Keratinocyte (primary cell): ENCODE measurements around the gene DDR2.
"Not testable (repeated sequence)": the region's sequence is repeated elsewhere in the genome, so short reads cannot be mapped to it uniquely, and the experiment has no call there.

ENCODE experiments used
- EZH2 ChIP-seq: IDR thresholded peaks from one replicate; pipeline ENCODE4 v1.6.1; 2012; ENCODE audit warnings: inconsistent platforms, mild to moderate bottlenecking, low read length, moderate library complexity
- TF ChIP-seq, protein P1 (sequence below), 3 experiments: IDR thresholded peaks in 1 of 3; conservative IDR thresholded peaks in 1 of 3; optimal IDR thresholded peaks in 1 of 3; 2 replicates in 2 of 3; 3 replicates in 1 of 3; pipeline versions ENCODE3 to v1.5.1; 2011; ENCODE audit warnings: low read length in 3 of 3, mild to moderate bottlenecking in 3 of 3, moderate library complexity in 2 of 3, control low read depth in 1 of 3, inconsistent platforms in 1 of 3; ENCODE audit not compliant: insufficient read depth in 2 of 3; ENCODE audit errors: extremely low read depth in 1 of 3

DNA sequence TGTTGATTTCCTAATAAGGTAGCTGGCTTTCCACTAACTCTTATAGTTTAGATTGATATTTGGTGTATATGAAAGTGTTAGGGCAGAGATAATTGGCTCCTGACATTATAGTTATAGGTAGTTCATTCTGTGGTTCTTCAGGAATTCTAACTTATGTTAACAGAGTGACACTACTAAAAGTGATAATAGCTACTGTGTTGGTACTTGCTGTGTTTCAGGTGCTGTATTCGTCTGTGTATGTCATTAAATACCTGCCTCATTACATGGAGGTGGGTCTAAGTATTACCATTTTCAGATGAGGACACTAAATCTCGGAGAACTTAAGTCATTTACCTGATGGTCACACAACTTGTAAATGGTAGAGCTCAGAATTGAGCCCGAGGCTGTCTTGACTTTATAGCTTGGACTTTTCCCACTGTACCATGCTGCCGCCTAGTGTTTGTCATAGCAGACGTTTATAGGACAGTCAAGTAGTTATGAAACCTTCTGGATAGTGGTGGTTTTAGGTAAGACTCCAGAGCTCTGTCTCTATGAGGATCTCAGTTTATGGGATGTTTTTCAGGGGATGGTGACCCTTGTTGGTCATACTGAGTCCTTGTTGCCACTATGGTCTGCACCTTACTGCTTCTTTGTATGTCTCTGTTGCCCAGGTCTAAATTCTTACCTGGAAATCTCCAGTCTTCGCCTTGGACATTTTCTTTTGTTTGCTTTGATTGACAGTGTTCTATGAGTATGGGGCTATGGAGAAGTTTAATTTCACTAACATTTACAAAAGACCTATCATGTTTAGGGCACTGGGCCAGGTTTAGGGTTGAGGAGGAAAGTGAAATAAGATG, 167.9 kb downstream of the DDR2 start:
- TF ChIP-seq, protein P1, sequence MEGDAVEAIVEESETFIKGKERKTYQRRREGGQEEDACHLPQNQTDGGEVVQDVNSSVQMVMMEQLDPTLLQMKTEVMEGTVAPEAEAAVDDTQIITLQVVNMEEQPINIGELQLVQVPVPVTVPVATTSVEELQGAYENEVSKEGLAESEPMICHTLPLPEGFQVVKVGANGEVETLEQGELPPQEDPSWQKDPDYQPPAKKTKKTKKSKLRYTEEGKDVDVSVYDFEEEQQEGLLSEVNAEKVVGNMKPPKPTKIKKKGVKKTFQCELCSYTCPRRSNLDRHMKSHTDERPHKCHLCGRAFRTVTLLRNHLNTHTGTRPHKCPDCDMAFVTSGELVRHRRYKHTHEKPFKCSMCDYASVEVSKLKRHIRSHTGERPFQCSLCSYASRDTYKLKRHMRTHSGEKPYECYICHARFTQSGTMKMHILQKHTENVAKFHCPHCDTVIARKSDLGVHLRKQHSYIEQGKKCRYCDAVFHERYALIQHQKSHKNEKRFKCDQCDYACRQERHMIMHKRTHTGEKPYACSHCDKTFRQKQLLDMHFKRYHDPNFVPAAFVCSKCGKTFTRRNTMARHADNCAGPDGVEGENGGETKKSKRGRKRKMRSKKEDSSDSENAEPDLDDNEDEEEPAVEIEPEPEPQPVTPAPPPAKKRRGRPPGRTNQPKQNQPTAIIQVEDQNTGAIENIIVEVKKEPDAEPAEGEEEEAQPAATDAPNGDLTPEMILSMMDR (optimal IDR thresholded peaks at IDR 0.05 in 1 of 3, IDR thresholded peaks at IDR 0.05 in 1 of 3, conservative IDR thresholded peaks at IDR 0.05 in 1 of 3; ENCODE audit: extremely low read depth in 1 of 3, insufficient read depth in 2 of 3, low read length in 3 of 3): peak; percentile 45 to 58 (median 57)
- not testable (repeated sequence) for TF ChIP-seq EZH2
